Duodenal mucosa (tissue), 2 donors: ENCODE results near the gene SPATS2L.

Experiments used
- H3K27ac ChIP-seq: one replicate; pipeline ENCODE4 v1.7.0; 2013; ENCODE audit warnings: low read depth, low read length
- H3K27me3 ChIP-seq, 2 donors: one replicate each; pipeline ENCODE4 v1.7.0; 2013; ENCODE audit warnings: low read length in 2 of 2, control low read depth in 1 of 2; ENCODE audit not compliant: insufficient read depth in 2 of 2, control insufficient read depth in 1 of 2
- H3K36me3 ChIP-seq, 2 donors: one replicate each; pipeline ENCODE4 v1.7.0; 2013; ENCODE audit warnings: low read length in 2 of 2, control low read depth in 1 of 2; ENCODE audit not compliant: insufficient read depth in 2 of 2, control insufficient read depth in 1 of 2
- H3K4me1 ChIP-seq, 2 donors: one replicate each; pipeline ENCODE4 v1.7.0; 2013; ENCODE audit warnings: low read length in 2 of 2, control low read depth in 1 of 2; ENCODE audit not compliant: insufficient read depth in 2 of 2, control insufficient read depth in 1 of 2
- H3K4me3 ChIP-seq, 2 donors: one replicate each; pipeline ENCODE4 v1.7.0; 2013; ENCODE audit warnings: low read length in 2 of 2, low read depth in 1 of 2
- H3K9ac ChIP-seq, 2 donors: one replicate each; pipeline ENCODE4 v1.7.0; 2013; ENCODE audit warnings: low read length in 2 of 2, low read depth in 1 of 2
- H3K9me3 ChIP-seq, 2 donors: one replicate each; pipeline ENCODE4 v1.7.0; 2013; ENCODE audit warnings: low read length in 2 of 2, control low read depth in 1 of 2; ENCODE audit not compliant: control insufficient read depth in 1 of 2

Gene SPATS2L

GRCh38 chr2:200431996-200432705 is 125.7 kb downstream of the SPATS2L start:
- Histone ChIP-seq H3K27me3 (no peaks in the 10 kb centered on the region), H3K36me3 (peaks cover 5 to 13% of the 10 kb centered on the region in 2 donors), H3K9me3 (no peaks in the 10 kb centered on the region)

GRCh38 chr2:200435379-200435778 is 128.9 kb downstream of the SPATS2L start:
- no peaks in the 10 kb centered on the region for H3K27me3 ChIP-seq
- no peak overlapping the region for H3K9ac ChIP-seq

More at GRCh38 chr2:200431996-200432705, 125.7 kb downstream of the SPATS2L start:
- H3K9ac ChIP-seq, result no peak overlapping the region
- H3K27ac ChIP-seq, result no peak overlapping the region
- no peaks in the 10 kb centered on the region for H3K4me1 ChIP-seq
- H3K4me3 ChIP-seq, result no peak overlapping the region

GRCh38 chr2:200438251-200438650 is 131.8 kb downstream of the SPATS2L start:
- no peaks in the 10 kb centered on the region for H3K4me1 ChIP-seq
- H3K9ac ChIP-seq, result no peak overlapping the region
- no peak overlapping the region for H3K27ac ChIP-seq
- no peaks in the 10 kb centered on the region for H3K27me3 ChIP-seq
- peaks cover 9 to 16% of the 10 kb centered on the region in 2 donors for H3K36me3 ChIP-seq
- H3K9me3 ChIP-seq, result no peaks in the 10 kb centered on the region
- H3K4me3 ChIP-seq, result no peak overlapping the region

More at GRCh38 chr2:200435379-200435778, 128.9 kb downstream of the SPATS2L start:
- H3K9me3 ChIP-seq, result no peaks in the 10 kb centered on the region
- no peaks in the 10 kb centered on the region for H3K4me1 ChIP-seq
- peaks cover 9% of the 10 kb centered on the region in 2 donors for H3K36me3 ChIP-seq
- H3K4me3 ChIP-seq, result no peak overlapping the region
- no peak overlapping the region for H3K27ac ChIP-seq

GRCh38 chr2:200438846-200439245 is 132.4 kb downstream of the SPATS2L start:
- Histone ChIP-seq H3K36me3 (peaks cover 9 to 22% of the 10 kb centered on the region in 2 donors), H3K9me3 (no peaks in the 10 kb centered on the region)

GRCh38 chr2:200439981-200440380 is 133.5 kb downstream of the SPATS2L start:
- peaks cover 9 to 26% of the 10 kb centered on the region in 2 donors for H3K36me3 ChIP-seq

More at GRCh38 chr2:200438846-200439245, 132.4 kb downstream of the SPATS2L start:
- H3K27me3 ChIP-seq, result no peaks in the 10 kb centered on the region
- H3K27ac ChIP-seq, result no peak overlapping the region
- H3K4me1 ChIP-seq, result no peaks in the 10 kb centered on the region
- H3K9ac ChIP-seq, result no peak overlapping the region
- H3K4me3 ChIP-seq, result no peak overlapping the region

GRCh38 chr2:200442471-200442870 is 136.0 kb downstream of the SPATS2L start:
- H3K4me1 ChIP-seq, result no peaks in the 10 kb centered on the region
- no peak overlapping the region for H3K9ac ChIP-seq
- no peaks in the 10 kb centered on the region for H3K27me3 ChIP-seq
- no peak overlapping the region for H3K27ac ChIP-seq
- no peaks in the 10 kb centered on the region for H3K9me3 ChIP-seq
- H3K36me3 ChIP-seq, result peaks cover 11 to 34% of the 10 kb centered on the region in 2 donors
- H3K4me3 ChIP-seq, result no peak overlapping the region

More at GRCh38 chr2:200439981-200440380, 133.5 kb downstream of the SPATS2L start:
- Histone ChIP-seq H3K27me3 (no peaks in the 10 kb centered on the region), H3K9me3 (no peaks in the 10 kb centered on the region), H3K4me3 (no peak overlapping the region), H3K4me1 (no peaks in the 10 kb centered on the region), H3K27ac (no peak overlapping the region), H3K9ac (no peak overlapping the region)

GRCh38 chr2:200443376-200443775 is 136.9 kb downstream of the SPATS2L start:
- H3K36me3 ChIP-seq, result peaks cover 11 to 35% of the 10 kb centered on the region in 2 donors
- no peaks in the 10 kb centered on the region for H3K9me3 ChIP-seq

GRCh38 chr2:200443916-200444315 is 137.4 kb downstream of the SPATS2L start:
- no peak overlapping the region for H3K9ac ChIP-seq
- H3K4me3 ChIP-seq, result no peak overlapping the region
- H3K27ac ChIP-seq, result no peak overlapping the region
- peaks cover 11 to 31% of the 10 kb centered on the region in 2 donors for H3K36me3 ChIP-seq
- H3K27me3 ChIP-seq, result no peaks in the 10 kb centered on the region
- H3K4me1 ChIP-seq, result no peaks in the 10 kb centered on the region
- no peaks in the 10 kb centered on the region for H3K9me3 ChIP-seq

More at GRCh38 chr2:200443376-200443775, 136.9 kb downstream of the SPATS2L start:
- no peaks in the 10 kb centered on the region for H3K4me1 ChIP-seq
- H3K9ac ChIP-seq, result no peak overlapping the region
- no peak overlapping the region for H3K4me3 ChIP-seq
- no peaks in the 10 kb centered on the region for H3K27me3 ChIP-seq
- no peak overlapping the region for H3K27ac ChIP-seq

GRCh38 chr2:200444530-200444929 is 138.0 kb downstream of the SPATS2L start:
- Histone ChIP-seq H3K9me3 (no peaks in the 10 kb centered on the region), H3K9ac (no peak overlapping the region), H3K27me3 (no peaks in the 10 kb centered on the region), H3K36me3 (peaks cover 7 to 30% of the 10 kb centered on the region in 2 donors), H3K27ac (no peak overlapping the region), H3K4me1 (no peaks in the 10 kb centered on the region), H3K4me3 (no peak overlapping the region)

GRCh38 chr2:200445284-200445683 is 138.8 kb downstream of the SPATS2L start:
- H3K9ac ChIP-seq, result no peak overlapping the region
- H3K36me3 ChIP-seq, result peaks cover 10 to 30% of the 10 kb centered on the region in 2 donors

More at GRCh38 chr2:200445284-200445683, 138.8 kb downstream of the SPATS2L start:
- Histone ChIP-seq H3K4me1 (no peaks in the 10 kb centered on the region), H3K27me3 (no peaks in the 10 kb centered on the region), H3K27ac (no peak overlapping the region), H3K9me3 (no peaks in the 10 kb centered on the region), H3K4me3 (no peak overlapping the region)
